Esophagus (tissue), 2 donors: ENCODE measurements around the gene CCDC142. TPM values are rescaled to one million over a fixed set of nuclear protein-coding genes. Genes with fewer than 3 reads are reported as not detected.
"Not testable (repeated sequence)": the region's sequence is repeated elsewhere in the genome, so short reads cannot be mapped to it uniquely, and the experiment has no call there.

Experiments
- H3K27ac ChIP-seq, 2 donors: one replicate each; pipeline ENCODE4 v1.5.1; 2013; ENCODE audit warnings: low read depth in 2 of 2, mild to moderate bottlenecking in 2 of 2, inconsistent platforms in 1 of 2, low read length in 1 of 2, moderate library complexity in 1 of 2
- H3K27me3 ChIP-seq, 2 donors: one replicate each; pipeline ENCODE4 v1.6.1; 2013; ENCODE audit warnings: low read length in 2 of 2, control low read depth in 1 of 2, mild to moderate bottlenecking in 1 of 2; ENCODE audit not compliant: insufficient read depth in 2 of 2, control insufficient read depth in 1 of 2
- H3K36me3 ChIP-seq, 2 donors: one replicate each; pipeline ENCODE4 v1.6.1; 2013; ENCODE audit warnings: low read length in 1 of 2; ENCODE audit not compliant: control insufficient read depth in 2 of 2, insufficient read depth in 2 of 2
- H3K4me1 ChIP-seq, 2 donors: one replicate each; pipeline ENCODE4 v1.6.1; 2013; ENCODE audit warnings: low read length in 1 of 2; ENCODE audit not compliant: control insufficient read depth in 2 of 2, insufficient read depth in 2 of 2
- H3K4me3 ChIP-seq, 2 donors: one replicate each; pipeline ENCODE4 v1.5.1; 2013; ENCODE audit warnings: low read length in 2 of 2, mild to moderate bottlenecking in 2 of 2, low read depth in 1 of 2, moderate library complexity in 1 of 2
- H3K9me3 ChIP-seq, 2 donors: one replicate each; pipeline ENCODE4 v1.6.1; 2013; ENCODE audit warnings: mild to moderate bottlenecking in 2 of 2, low read depth in 1 of 2, low read length in 1 of 2, moderate library complexity in 1 of 2; ENCODE audit not compliant: control insufficient read depth in 2 of 2, insufficient read depth in 1 of 2
- WGBS, 2 donors: extraction: QIAGEN DNeasy Blood & Tissue Kit; methylation state at CpG; one replicate each; pipeline ENCODE4 v1.1.7; 2013; 5-methylcytosine and 5-hydroxymethylcytosine counted together
- polyA plus RNA-seq, 2 donors: library from polyadenylated mRNA; stranded (reverse); fragments of 200-250 nt; gene quantifications; one replicate each; pipeline ENCODE4 v1.2.3, GENCODE V29; 2013
- donor health status: healthy with polysubstance abuse.
- donor health status: Bipolar disorder and iron deficiency.

Gene CCDC142
- polyA plus RNA-seq, 2 donors = 4.3 to 10.3 TPM

- WGBS, 2 donors = 1% methylated on average over 28 to 46 of the region's 46 CpGs
- Histone ChIP-seq H3K36me3 (peaks cover 0 to 15% of the 10 kb centered on the region in 2 donors), H3K4me1 (peaks cover 0 to 3% of the 10 kb centered on the region in 2 donors), H3K9me3 (no peaks in the 10 kb centered on the region), H3K27ac (peak overlapping the region; percentile 98 to 100), H3K4me3 (peak overlapping the region; percentile 64 to 69), H3K27me3 (no peaks in the 10 kb centered on the region)
Measured at GRCh38 chr2:74457549-74458131, 25.2 kb downstream of the CCDC142 start.

- peaks cover 0 to 3% of the 10 kb centered on the region in 2 donors for H3K4me1 ChIP-seq
- 0 to 1% methylated on average over 25 to 27 of the region's 27 CpGs for WGBS, 2 donors
- H3K9me3 ChIP-seq = no peaks in the 10 kb centered on the region
- peak overlapping the region; percentile 64 to 69 for H3K4me3 ChIP-seq
- peaks cover 0 to 10% of the 10 kb centered on the region in 2 donors for H3K36me3 ChIP-seq
- peak overlapping the region; percentile 98 to 100 for H3K27ac ChIP-seq
- no peaks in the 10 kb centered on the region for H3K27me3 ChIP-seq
Measured at GRCh38 chr2:74457129-74457548, 25.7 kb downstream of the CCDC142 start.

- Histone ChIP-seq H3K27me3 (no peaks in the 10 kb centered on the region), H3K4me1 (peaks cover 0 to 3% of the 10 kb centered on the region in 2 donors), H3K4me3 (peak within 1 kb of the TSS; percentile 65 to 86), H3K36me3 (no peaks in the 10 kb centered on the region), H3K9me3 (no peaks in the 10 kb centered on the region), H3K27ac (peak within 1 kb of the TSS; percentile 46 to 61)
- WGBS, 2 donors = 1% methylated on average over 40 of the region's 40 CpGs
Measured at GRCh38 chr2:74454654-74455511, 27.9 kb downstream of the CCDC142 start, which contains the start of gene INO80B. Gene INO80B (plus strand): TSS chr2:74455087. CDS start chr2:74455117, 30 bp downstream.

GRCh38 chr2:74450570-74451190 is 32.1 kb downstream of the CCDC142 start:
- no peaks in the 10 kb centered on the region for H3K27me3 ChIP-seq
- no peak overlapping the region for H3K27ac ChIP-seq
- H3K4me1 ChIP-seq = peaks cover 0 to 2% of the 10 kb centered on the region in 2 donors
- H3K9me3 ChIP-seq = no peaks in the 10 kb centered on the region
- H3K36me3 ChIP-seq = no peaks in the 10 kb centered on the region
- no peak overlapping the region for H3K4me3 ChIP-seq
- WGBS, 2 donors = 87 to 88% methylated on average over 3 of the region's 3 CpGs

GRCh38 chr2:74448771-74449170 is 34.0 kb downstream of the CCDC142 start:
- Histone ChIP-seq H3K27me3 (no peaks in the 10 kb centered on the region), H3K27ac (no peak overlapping the region), H3K36me3 (no peaks in the 10 kb centered on the region), H3K4me1 (no peaks in the 10 kb centered on the region), H3K4me3 (no peak overlapping the region), H3K9me3 (no peaks in the 10 kb centered on the region)
- 44 to 63% methylated on average over 2 of the region's 2 CpGs for WGBS, 2 donors

- Histone ChIP-seq H3K27ac (no peak overlapping the region), H3K9me3 (no peaks in the 10 kb centered on the region), H3K36me3 (no peaks in the 10 kb centered on the region), H3K27me3 (no peaks in the 10 kb centered on the region), H3K4me1 (peaks cover 0 to under 1% of the 10 kb centered on the region in 2 donors), H3K4me3 (no peak overlapping the region)
- 78 to 91% methylated on average over 5 of the region's 5 CpGs for WGBS, 2 donors
Measured at GRCh38 chr2:74447230-74447999, 35.4 kb downstream of the CCDC142 start.

- Histone ChIP-seq H3K9me3 (no peaks in the 10 kb centered on the region), H3K36me3 (no peaks in the 10 kb centered on the region), H3K4me3 (no peak overlapping the region), H3K27me3 (no peaks in the 10 kb centered on the region), H3K4me1 (peaks cover 9 to 10% of the 10 kb centered on the region in 2 donors), H3K27ac (no peak overlapping the region)
- 34 to 37% methylated on average over 5 of the region's 5 CpGs for WGBS, 2 donors
Measured at GRCh38 chr2:74444498-74445318, 38.1 kb downstream of the CCDC142 start.

- 81 to 92% methylated on average over 16 of the region's 16 CpGs for WGBS, 2 donors
- not testable (repeated sequence) for H3K36me3 ChIP-seq, H3K27me3 ChIP-seq, H3K9me3 ChIP-seq
- H3K27ac ChIP-seq = peak overlapping the region; percentile 82 to 88
- peaks cover 12 to 13% of the 10 kb centered on the region in 2 donors for H3K4me1 ChIP-seq
- H3K4me3 ChIP-seq = peak overlapping the region; percentile 55 to 63
Measured at GRCh38 chr2:74442483-74443297, 40.1 kb downstream of the CCDC142 start.
